GM18526 (cell line): ENCODE data around the gene TRDMT1.

Experiments used
- POLR2A ChIP-seq: IDR thresholded peaks from 3 replicates; pipeline ENCODE4 v1.6.1; 2011; ENCODE audit not compliant: insufficient read length; ENCODE audit errors: extremely low read depth

The TRDMT1 gene

GRCh38 chr10:17219024-17219423 lies 17.6 kb upstream of the TRDMT1 start:
- no peak for TF ChIP-seq POLR2A

GRCh38 chr10:17217631-17218232 lies 16.3 kb upstream of the TRDMT1 start:
- no peak for TF ChIP-seq POLR2A

- TF ChIP-seq POLR2A: no peak
These were observed 15.5 kb upstream of the TRDMT1 start for GRCh38 chr10:17216901-17217395.

GRCh38 chr10:17216217-17216900 lies 14.9 kb upstream of the TRDMT1 start:
- no peak for TF ChIP-seq POLR2A

GRCh38 chr10:17215782-17216122 lies 14.3 kb upstream of the TRDMT1 start:
- TF ChIP-seq POLR2A: no peak

GRCh38 chr10:17214971-17215781 lies 13.7 kb upstream of the TRDMT1 start:
- TF ChIP-seq POLR2A: no peak

- TF ChIP-seq POLR2A: no peak
These were observed 13.1 kb upstream of the TRDMT1 start for GRCh38 chr10:17214526-17214925.

- TF ChIP-seq POLR2A: no peak
These were observed 12.3 kb upstream of the TRDMT1 start for GRCh38 chr10:17213646-17214349.

- no peak for TF ChIP-seq POLR2A
These were observed 11.3 kb upstream of the TRDMT1 start for GRCh38 chr10:17212802-17213221.

- TF ChIP-seq POLR2A: no peak
These were observed 8.9 kb upstream of the TRDMT1 start for GRCh38 chr10:17210361-17210760.

GRCh38 chr10:17209881-17210280 lies 8.4 kb upstream of the TRDMT1 start:
- no peak for TF ChIP-seq POLR2A

GRCh38 chr10:17209302-17209701 lies 7.8 kb upstream of the TRDMT1 start:
- no peak for TF ChIP-seq POLR2A

GRCh38 chr10:17208476-17208875 lies 7.0 kb upstream of the TRDMT1 start:
- TF ChIP-seq POLR2A: no peak

- no peak for TF ChIP-seq POLR2A
These were observed 4.8 kb upstream of the TRDMT1 start for GRCh38 chr10:17206210-17206709.

- TF ChIP-seq POLR2A: no peak
These were observed 1.9 kb upstream of the TRDMT1 start for GRCh38 chr10:17203416-17203815.
